HepG2 (cell line): ENCODE measurements around the gene CDK7. TPM values are rescaled to one million over a fixed set of nuclear protein-coding genes. Genes with fewer than 3 reads are reported as not detected.

ENCODE experiments used
- ARID5B ChIP-seq: IDR thresholded peaks from 2 replicates; pipeline ENCODE4 v1.4.0; 2020; ENCODE audit warnings: mild to moderate bottlenecking, missing genetic modification reagents
- BHLHE40 ChIP-seq: IDR thresholded peaks from 2 replicates; pipeline ENCODE4 v1.6.1; 2011; ENCODE audit warnings: low read length, improper control_type of control experiment
- CEBPG ChIP-seq: IDR thresholded peaks from 2 replicates; pipeline ENCODE4 v1.6.1; 2016
- EHMT2 ChIP-seq: fragments of 200-600 bp; sonication (generic); IDR thresholded peaks from 2 replicates; pipeline ENCODE4 v1.7.0; 2017; ENCODE audit warnings: antibody characterized with exemption, low read depth, low read length, borderline replicate concordance
- EP300 ChIP-seq, 3 experiments: sonication (generic) in 1 of 3; formaldehyde crosslinking in 1 of 3; IDR thresholded peaks; 2 replicates each; pipeline versions ENCODE4 v1.5.1 to v1.6.1; 2011 to 2020; ENCODE audit warnings: low read depth in 2 of 3, low read length in 2 of 3, borderline replicate concordance in 1 of 3, improper control_type of control experiment in 1 of 3, mild to moderate bottlenecking in 1 of 3, missing genetic modification reagents in 1 of 3, moderate library complexity in 1 of 3
- FOXP1 ChIP-seq, 2 experiments: fragments of 450-650 bp in 1 of 2; IDR thresholded peaks; 2 replicates each; pipeline ENCODE4 v1.6.1; 2017 to 2018; ENCODE audit warnings: antibody characterized with exemption in 1 of 2
- GATAD2A ChIP-seq: IDR thresholded peaks from 2 replicates; pipeline ENCODE4 v1.6.1; 2016
- HINFP ChIP-seq: sonication (generic); formaldehyde crosslinking; IDR thresholded peaks from 2 replicates; pipeline ENCODE4 v1.4.0; 2020; ENCODE audit warnings: low read depth, mild to moderate bottlenecking, missing genetic modification reagents
- KDM6A ChIP-seq: IDR thresholded peaks from 2 replicates; pipeline ENCODE4 v1.6.1; 2016; ENCODE audit warnings: low read depth
- MLX ChIP-seq: IDR thresholded peaks from 2 replicates; pipeline ENCODE4 v1.6.1; 2016
- POGZ ChIP-seq: sonication (generic); formaldehyde crosslinking; IDR thresholded peaks from 2 replicates; pipeline ENCODE4 v1.4.0; 2020; ENCODE audit warnings: mild to moderate bottlenecking, missing genetic modification reagents
- ZBTB39 ChIP-seq: sonication (generic); formaldehyde crosslinking; IDR thresholded peaks from 2 replicates; pipeline ENCODE4 v1.5.0; 2020; ENCODE audit warnings: missing genetic modification reagents
- ZFAT ChIP-seq: sonication (generic); formaldehyde crosslinking; conservative IDR thresholded peaks from 2 replicates; pipeline ENCODE4 v1.8.1; 2023; ENCODE audit warnings: missing genetic modification reagents, inconsistent platforms
- ZMYM2 ChIP-seq: sonication (generic); formaldehyde crosslinking; IDR thresholded peaks from 2 replicates; pipeline ENCODE4 v1.8.0; 2022; ENCODE audit warnings: mild to moderate bottlenecking, missing genetic modification reagents
- ZNF644 ChIP-seq: IDR thresholded peaks from 2 replicates; pipeline ENCODE4 v1.6.1; 2016; ENCODE audit warnings: low read depth
- ZNF782 ChIP-seq: sonication (generic); formaldehyde crosslinking; IDR thresholded peaks from 2 replicates; pipeline ENCODE4 v1.4.0; 2020; ENCODE audit warnings: missing genetic modification reagents, mild to moderate bottlenecking, borderline replicate concordance
- polyA plus RNA-seq, 8 experiments: library from polyadenylated mRNA; depleted of rRNA in 3 of 8; stranded (reverse) in 7 of 8; unstranded in 1 of 8; fragments of >200 nt; fragmentation: Illumina TruSeq in 4 of 8; extraction: Trizol in 4 of 8; gene quantifications; 2 replicates each; pipeline versions ENCODE4 v1.2.1 to v1.2.3, GENCODE V29; 2011 to 2016; ENCODE audit warnings: low read depth in 4 of 8, missing spikeins in 1 of 8, mixed read lengths in 1 of 8; ENCODE audit not compliant: insufficient read depth in 1 of 8
- total RNA-seq, 5 experiments: library from RNA; depleted of rRNA; stranded (reverse); fragments of >200 nt; fragmentation: Illumina TruSeq; extraction: Trizol; gene quantifications; 2 replicates each; pipeline ENCODE4 v1.2.3, GENCODE V29; 2016; ENCODE audit warnings: low read depth in 1 of 5
- TF ChIP-seq, protein P1 (sequence below): sonication (generic); formaldehyde crosslinking; conservative IDR thresholded peaks from 2 replicates; pipeline ENCODE4 v1.4.0; 2020; ENCODE audit warnings: missing genetic modification reagents
- TF ChIP-seq, protein P2 (sequence below): IDR thresholded peaks from 2 replicates; pipeline ENCODE4 v1.6.1; 2016; ENCODE audit warnings: missing biosample characterization, missing genetic modification reagents, low read depth

The CDK7 gene
- total and polyA plus RNA-seq, 2 of the 13 experiments (the other 11 are each of a cell fraction or from before 2014, with no cell fraction given) = 41.2 to 54.9 TPM

GRCh38 chr5:69225860-69226259 is 8.8 kb upstream of the CDK7 start (continued):
- TF ChIP-seq HINFP (CRISPR knock-in tag) (no peak), FOXP1 (IDR thresholded peaks at IDR 0.05) (no peak), FOXP1 (CRISPR knock-in tag; IDR thresholded peaks at IDR 0.05) (peak; percentile 67; the same call in 1 of the 2 replicates), MLX (CRISPR knock-in tag) (no peak), EP300 (IDR thresholded peaks at IDR 0.05; ENCODE audit: low read depth in 2 of 2, low read length in 2 of 2) (peak in 1 of 2 experiments; percentile 17; a peak in 1 of 4 replicates), EP300 (CRISPR knock-in tag; IDR thresholded peaks at IDR 0.05; ENCODE audit: borderline replicate concordance) (no peak), GATAD2A (peak; percentile 22; the same call in 1 of the 2 replicates), ZBTB39 (no peak), ARID5B (CRISPR knock-in tag) (0 out of 2 replicates have a peak, but pooled peaks have one; percentile 21), ZMYM2 (peak; percentile 70), ZFAT (CRISPR knock-in tag) (no peak), ZNF644 (CRISPR knock-in tag) (peak; percentile 25; the same call in 1 of the 2 replicates), EHMT2 (peak; percentile 52; the same call in 1 of the 2 replicates), KDM6A (CRISPR knock-in tag) (peak; percentile 72; the same call in 1 of the 2 replicates), CEBPG (CRISPR knock-in tag) (peak; percentile 48; the same call in 1 of the 2 replicates), POGZ (CRISPR knock-in tag) (0 out of 2 replicates have a peak, but pooled peaks have one; percentile 27), BHLHE40 (peak; percentile 17; the same call in 1 of the 2 replicates), ZNF782 (CRISPR knock-in tag) (no peak)
- TF ChIP-seq, protein P1, sequence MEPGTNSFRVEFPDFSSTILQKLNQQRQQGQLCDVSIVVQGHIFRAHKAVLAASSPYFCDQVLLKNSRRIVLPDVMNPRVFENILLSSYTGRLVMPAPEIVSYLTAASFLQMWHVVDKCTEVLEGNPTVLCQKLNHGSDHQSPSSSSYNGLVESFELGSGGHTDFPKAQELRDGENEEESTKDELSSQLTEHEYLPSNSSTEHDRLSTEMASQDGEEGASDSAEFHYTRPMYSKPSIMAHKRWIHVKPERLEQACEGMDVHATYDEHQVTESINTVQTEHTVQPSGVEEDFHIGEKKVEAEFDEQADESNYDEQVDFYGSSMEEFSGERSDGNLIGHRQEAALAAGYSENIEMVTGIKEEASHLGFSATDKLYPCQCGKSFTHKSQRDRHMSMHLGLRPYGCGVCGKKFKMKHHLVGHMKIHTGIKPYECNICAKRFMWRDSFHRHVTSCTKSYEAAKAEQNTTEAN (CRISPR knock-in tag) = no peak
- TF ChIP-seq, protein P2, sequence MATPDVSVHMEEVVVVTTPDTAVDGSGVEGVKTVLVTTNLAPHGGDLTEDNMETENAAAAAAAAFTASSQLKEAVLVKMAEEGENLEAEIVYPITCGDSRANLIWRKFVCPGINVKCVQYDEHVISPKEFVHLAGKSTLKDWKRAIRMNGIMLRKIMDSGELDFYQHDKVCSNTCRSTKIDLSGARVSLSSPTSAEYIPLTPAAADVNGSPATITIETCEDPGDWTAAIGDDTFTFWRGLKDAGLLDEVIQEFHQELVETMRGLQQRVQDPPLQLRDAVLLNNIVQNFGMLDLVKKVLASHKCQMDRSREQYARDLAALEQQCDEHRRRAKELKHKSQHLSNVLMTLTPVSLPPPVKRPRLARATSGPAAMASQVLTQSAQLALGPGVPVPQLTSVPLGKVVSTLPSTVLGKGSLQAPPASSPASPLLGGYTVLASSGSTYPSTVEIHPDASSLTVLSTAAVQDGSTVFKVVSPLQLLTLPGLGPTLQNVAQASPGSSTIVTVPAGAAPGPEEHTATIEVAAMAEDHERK (CRISPR knock-in tag) = no peak
